SK-N-SH (cell line): Measurements from ENCODE around the gene TRDMT1.

ENCODE experiments used
- CTCF ChIP-seq: fragments of 200-600 bp; sonication (generic); IDR thresholded peaks from 2 replicates; pipeline ENCODE4 v1.6.1; 2017; ENCODE audit warnings: antibody characterized with exemption, mild to moderate bottlenecking, moderate library complexity
- NRF1 ChIP-seq: IDR thresholded peaks from 2 replicates; pipeline ENCODE4 v1.6.1; 2012; ENCODE audit warnings: low read depth, mild to moderate bottlenecking, low read length

- TF ChIP-seq CTCF = no peak
- no peak for TF ChIP-seq NRF1
These were observed 30.3 kb downstream of the TRDMT1 start for GRCh38 chr10:17171141-17171641.
